Amniotic epithelial cell (primary cell): ENCODE results near the gene EGFR.

ENCODE experiments used
- DNase-seq: peaks from one replicate; pipeline ENCODE4 v3.0.0-alpha.2; 2010; ENCODE audit warnings: low read depth

Gene EGFR

GRCh38 chr7:55018361-55019190 lies at the start of gene EGFR:
Gene EGFR (plus strand): TSS chr7:55019017. CDS start chr7:55019278, 261 bp downstream.
- DNase-seq = peak; percentile 73

GRCh38 chr7:54969208-54969967 lies 49.4 kb upstream of the EGFR start:
- DNase-seq = no peak

GRCh38 chr7:54972733-54973294 lies 46.0 kb upstream of the EGFR start:
- DNase-seq = no peak

- DNase-seq = no peak
These were observed 40.3 kb upstream of the EGFR start for GRCh38 chr7:54978364-54979116.

GRCh38 chr7:54980521-54980920 lies 38.3 kb upstream of the EGFR start:
- no peak for DNase-seq

- no peak for DNase-seq
These were observed 36.9 kb upstream of the EGFR start for GRCh38 chr7:54981913-54982312.

GRCh38 chr7:54985426-54986330 lies 33.1 kb upstream of the EGFR start:
- DNase-seq = peak; percentile 66

- no peak for DNase-seq
These were observed 32.1 kb upstream of the EGFR start for GRCh38 chr7:54986716-54987115.

- DNase-seq = no peak
These were observed 31.0 kb upstream of the EGFR start for GRCh38 chr7:54987772-54988171.

GRCh38 chr7:54988516-54988915 lies 30.3 kb upstream of the EGFR start:
- no peak for DNase-seq

- DNase-seq = no peak
These were observed 29.2 kb upstream of the EGFR start for GRCh38 chr7:54989453-54990225.

GRCh38 chr7:54991341-54991740 lies 27.5 kb upstream of the EGFR start:
- DNase-seq = no peak

- DNase-seq = peak; percentile 14
These were observed 25.8 kb upstream of the EGFR start for GRCh38 chr7:54992871-54993475.

GRCh38 chr7:54995166-54995565 lies 23.7 kb upstream of the EGFR start:
- no peak for DNase-seq

- peak; percentile 75 for DNase-seq
These were observed 23.0 kb upstream of the EGFR start for GRCh38 chr7:54995610-54996363.

- no peak for DNase-seq
These were observed 22.4 kb upstream of the EGFR start for GRCh38 chr7:54996391-54996790.

GRCh38 chr7:55004579-55004978 lies 14.2 kb upstream of the EGFR start:
- DNase-seq = no peak

- no peak for DNase-seq
These were observed 13.5 kb upstream of the EGFR start for GRCh38 chr7:55005241-55005851.

- no peak for DNase-seq
These were observed 12.3 kb upstream of the EGFR start for GRCh38 chr7:55006499-55006898.
